Measurements from ENCODE around the gene PLXNA1.

PLXNA1 gene

GRCh38 chr3:127011270-127011992 lies 28.5 kb downstream of the PLXNA1 start:
- Histone ChIP-seq H3K4me3 (ENCODE audit: low read depth in 1 of 2, low read length in 2 of 2) (no peak overlapping the region), H3K79me2 (ENCODE audit: insufficient read depth, low read length) (no peaks in the 10 kb centered on the region), H3K4me2 (ENCODE audit: insufficient read depth, low read length) (no peak overlapping the region), H4K20me1 (ENCODE audit: insufficient read depth, low read length) (peaks cover 35% of the 10 kb centered on the region), H3K27me3 (ENCODE audit: insufficient read depth, low read length, poor library complexity) (no peaks in the 10 kb centered on the region), H2AFZ (ENCODE audit: low read depth, low read length) (no peak overlapping the region), H3K9ac (ENCODE audit: low read depth, low read length) (no peak overlapping the region), H3K9me3 (ENCODE audit: insufficient read depth, low read length, severe bottlenecking) (no peaks in the 10 kb centered on the region), H3K36me3 (ENCODE audit: insufficient read depth, low read length) (peaks cover 77% of the 10 kb centered on the region), H3K4me1 (ENCODE audit: insufficient read depth, low read length) (no peaks in the 10 kb centered on the region), H3K27ac (ENCODE audit: low read length) (no peak overlapping the region)
- TF ChIP-seq EZH2 (IDR thresholded peaks at IDR 0.05; ENCODE audit: borderline replicate concordance, low read depth, low read length, severe bottlenecking) (no peak), CTCF (IDR thresholded peaks at IDR 0.05; ENCODE audit: borderline replicate concordance, extremely low read depth, low read length, poor library complexity, severe bottlenecking) (no peak)
- no peak for ATAC-seq (ENCODE audit: insufficient read depth, low read depth)
- no peak for DNase-seq

- Histone ChIP-seq H4K20me1 (ENCODE audit: insufficient read depth, low read length) (peaks cover 34% of the 10 kb centered on the region), H3K27ac (ENCODE audit: low read length) (no peak overlapping the region), H2AFZ (ENCODE audit: low read depth, low read length) (no peak overlapping the region), H3K79me2 (ENCODE audit: insufficient read depth, low read length) (no peaks in the 10 kb centered on the region), H3K9me3 (ENCODE audit: insufficient read depth, low read length, severe bottlenecking) (no peaks in the 10 kb centered on the region), H3K4me1 (ENCODE audit: insufficient read depth, low read length) (no peaks in the 10 kb centered on the region), H3K4me2 (ENCODE audit: insufficient read depth, low read length) (no peak overlapping the region), H3K36me3 (ENCODE audit: insufficient read depth, low read length) (peaks cover 78% of the 10 kb centered on the region), H3K9ac (ENCODE audit: low read depth, low read length) (no peak overlapping the region), H3K27me3 (ENCODE audit: insufficient read depth, low read length, poor library complexity) (no peaks in the 10 kb centered on the region), H3K4me3 (ENCODE audit: low read depth in 1 of 2, low read length in 2 of 2) (no peak overlapping the region)
- no peak for DNase-seq
- TF ChIP-seq EZH2 (IDR thresholded peaks at IDR 0.05; ENCODE audit: borderline replicate concordance, low read depth, low read length, severe bottlenecking) (no peak), CTCF (IDR thresholded peaks at IDR 0.05; ENCODE audit: borderline replicate concordance, extremely low read depth, low read length, poor library complexity, severe bottlenecking) (no peak)
- ATAC-seq (ENCODE audit: insufficient read depth, low read depth), result no peak
These were observed 29.2 kb downstream of the PLXNA1 start for GRCh38 chr3:127012091-127012490.

- no peaks in the 10 kb centered on the region for H3K27me3 ChIP-seq (ENCODE audit: insufficient read depth, low read length, poor library complexity)
- H3K9ac ChIP-seq (ENCODE audit: low read depth, low read length), result no peak overlapping the region
- no peak overlapping the region for H2AFZ ChIP-seq (ENCODE audit: low read depth, low read length)
- no peak for TF ChIP-seq CTCF (IDR thresholded peaks at IDR 0.05; ENCODE audit: borderline replicate concordance, extremely low read depth, low read length, poor library complexity, severe bottlenecking)
- no peak overlapping the region for H3K4me3 ChIP-seq (ENCODE audit: low read depth in 1 of 2, low read length in 2 of 2)
- ATAC-seq (ENCODE audit: insufficient read depth, low read depth), result no peak
- H3K4me1 ChIP-seq (ENCODE audit: insufficient read depth, low read length), result no peaks in the 10 kb centered on the region
- H4K20me1 ChIP-seq (ENCODE audit: insufficient read depth, low read length), result peaks cover 23% of the 10 kb centered on the region
- no peak overlapping the region for H3K4me2 ChIP-seq (ENCODE audit: insufficient read depth, low read length)
- no peaks in the 10 kb centered on the region for H3K79me2 ChIP-seq (ENCODE audit: insufficient read depth, low read length)
- no peaks in the 10 kb centered on the region for H3K9me3 ChIP-seq (ENCODE audit: insufficient read depth, low read length, severe bottlenecking)
- H3K27ac ChIP-seq (ENCODE audit: low read length), result no peak overlapping the region
- DNase-seq, result no peak
- peaks cover 77% of the 10 kb centered on the region for H3K36me3 ChIP-seq (ENCODE audit: insufficient read depth, low read length)
These were observed 30.3 kb downstream of the PLXNA1 start for GRCh38 chr3:127013181-127013580.

Measured in DND-41 (cell line).